GM04504 (cell line): Measurements from ENCODE around the gene RBM10.
"Not testable (repeated sequence)": the region's sequence is repeated elsewhere in the genome, so short reads cannot be mapped to it uniquely, and the experiment has no call there.

Experiments used
- DNase-seq: peaks from one replicate; pipeline ENCODE4 v3.0.0-alpha.2; 2012; ENCODE audit warnings: low read depth

The RBM10 gene

GRCh38 chrX:47144626-47145394, at the start of gene RBM10, which contains the start of gene NDUFB11:
Gene RBM10 (plus strand): TSS chrX:47145221. CDS start chrX:47147482, 2,261 bp downstream.
Gene NDUFB11 (minus strand): TSS chrX:47144702. CDS start chrX:47144679, 23 bp downstream.
- DNase-seq: peak; percentile 84

- DNase-seq: no peak
Observed at GRCh38 chrX:47097018-47097417, 48.0 kb upstream of the RBM10 start.

GRCh38 chrX:47098338-47099094, 46.5 kb upstream of the RBM10 start:
- DNase-seq: no peak

GRCh38 chrX:47101206-47101605, 43.8 kb upstream of the RBM10 start:
- no peak for DNase-seq

GRCh38 chrX:47110936-47111615, 33.9 kb upstream of the RBM10 start:
- DNase-seq: not testable (repeated sequence)

- no peak for DNase-seq
Observed at GRCh38 chrX:47112316-47112954, 32.6 kb upstream of the RBM10 start.

- not testable (repeated sequence) for DNase-seq
Observed at GRCh38 chrX:47116551-47117110, 28.4 kb upstream of the RBM10 start.

- DNase-seq: not testable (repeated sequence)
Observed at GRCh38 chrX:47124466-47124865, 20.6 kb upstream of the RBM10 start.

GRCh38 chrX:47129157-47129898, 15.7 kb upstream of the RBM10 start:
- DNase-seq: peak; percentile 91

GRCh38 chrX:47129899-47130358, 15.1 kb upstream of the RBM10 start:
- no peak for DNase-seq

GRCh38 chrX:47133493-47133892, 11.5 kb upstream of the RBM10 start:
- no peak for DNase-seq

- DNase-seq: not testable (repeated sequence)
Observed at GRCh38 chrX:47135650-47136049, 9.4 kb upstream of the RBM10 start.

GRCh38 chrX:47138171-47138570, 6.8 kb upstream of the RBM10 start:
- DNase-seq: no peak

- no peak for DNase-seq
Observed at GRCh38 chrX:47143894-47144625, 961 bp upstream of the RBM10 start.

- DNase-seq: no peak
Observed at GRCh38 chrX:47145395-47146120, 537 bp downstream of the RBM10 start.

- DNase-seq: no peak
Observed at GRCh38 chrX:47146121-47146935, 1.3 kb downstream of the RBM10 start.

GRCh38 chrX:47146936-47147859, 2.2 kb downstream of the RBM10 start:
- DNase-seq: no peak

GRCh38 chrX:47148946-47149345, 3.9 kb downstream of the RBM10 start:
- no peak for DNase-seq
